Brain microvascular endothelial cell (primary cell): Measurements from ENCODE around the gene PLCG2.

Experiments used
- DNase-seq: peaks from one replicate; pipeline ENCODE4 v3.0.0-alpha.2; 2020
- H3K27ac ChIP-seq: fragments of 250-450 bp; sonication (Bioruptor Pico); 2 replicates; pipeline ENCODE4 v1.5.1; 2020; ENCODE audit warnings: mild to moderate bottlenecking, moderate library complexity
- H3K27me3 ChIP-seq: fragments of 250-450 bp; sonication (Bioruptor Pico); replicated peaks from 2 replicates; pipeline ENCODE4 v1.5.1; 2020; ENCODE audit warnings: mild to moderate bottlenecking
- H3K36me3 ChIP-seq: fragments of 250-450 bp; sonication (Bioruptor Pico); replicated peaks from 2 replicates; pipeline ENCODE4 v1.5.1; 2020; ENCODE audit warnings: mild to moderate bottlenecking
- H3K4me3 ChIP-seq: 2 replicates; pipeline ENCODE4 v1.5.1; 2011; ENCODE audit warnings: low read depth, mild to moderate bottlenecking, control low read depth, low read length, moderate library complexity
- CTCF ChIP-seq: IDR thresholded peaks from 2 replicates; pipeline ENCODE4 v1.5.1; 2011; ENCODE audit warnings: low read depth, mild to moderate bottlenecking, moderate library complexity, low read length, control low read depth, inconsistent platforms; ENCODE audit errors: missing control alignments
- in situ Hi-C: cut with HindIII; loops from 2 replicates; pipeline ENCODE4 v1.10.0; 2017; ENCODE audit warnings: low sequenced_read_pairs, low pct_ligation_motif_present

PLCG2 gene

GRCh38 chr16:81810894-81811538, 31.9 kb downstream of the PLCG2 start:
- no peak overlapping the region for H3K27ac ChIP-seq
- no peak for DNase-seq
- no peaks in the 10 kb centered on the region for H3K27me3 ChIP-seq
- no peak overlapping the region for H3K4me3 ChIP-seq
- in situ Hi-C loops: no loop called here
- no peaks in the 10 kb centered on the region for H3K36me3 ChIP-seq
- no peak for TF ChIP-seq CTCF

GRCh38 chr16:81813648-81814047, 34.6 kb downstream of the PLCG2 start:
- in situ Hi-C loops: no loop called here
- H3K27ac ChIP-seq: no peak overlapping the region
- no peaks in the 10 kb centered on the region for H3K36me3 ChIP-seq
- no peak for DNase-seq
- no peak for TF ChIP-seq CTCF
- H3K4me3 ChIP-seq: no peak overlapping the region
- no peaks in the 10 kb centered on the region for H3K27me3 ChIP-seq

- Histone ChIP-seq H3K27ac (no peak overlapping the region), H3K27me3 (no peaks in the 10 kb centered on the region), H3K4me3 (no peak overlapping the region), H3K36me3 (no peaks in the 10 kb centered on the region)
- no peak for DNase-seq
- in situ Hi-C loops: no loop called here
- TF ChIP-seq CTCF: no peak
Observed at GRCh38 chr16:81814751-81815428, 35.8 kb downstream of the PLCG2 start.

GRCh38 chr16:81815429-81815766, 36.3 kb downstream of the PLCG2 start:
- no peaks in the 10 kb centered on the region for H3K36me3 ChIP-seq
- TF ChIP-seq CTCF: no peak
- H3K4me3 ChIP-seq: no peak overlapping the region
- no peak for DNase-seq
- in situ Hi-C loops: no loop called here
- no peak overlapping the region for H3K27ac ChIP-seq
- no peaks in the 10 kb centered on the region for H3K27me3 ChIP-seq

GRCh38 chr16:81816351-81816750, 37.3 kb downstream of the PLCG2 start:
- no peak for DNase-seq
- Histone ChIP-seq H3K4me3 (no peak overlapping the region), H3K27me3 (no peaks in the 10 kb centered on the region), H3K36me3 (no peaks in the 10 kb centered on the region), H3K27ac (no peak overlapping the region)
- in situ Hi-C loops: no loop called here
- no peak for TF ChIP-seq CTCF

- DNase-seq: no peak
- no peak for TF ChIP-seq CTCF
- in situ Hi-C loops: no loop called here
- H3K27me3 ChIP-seq: no peaks in the 10 kb centered on the region
- H3K36me3 ChIP-seq: no peaks in the 10 kb centered on the region
- no peak overlapping the region for H3K4me3 ChIP-seq
- H3K27ac ChIP-seq: no peak overlapping the region
Observed at GRCh38 chr16:81816793-81817210, 37.7 kb downstream of the PLCG2 start.
